ENCODE data around the gene ZSCAN10. TPM values are rescaled to one million over a fixed set of nuclear protein-coding genes. Genes with fewer than 3 reads are reported as not detected.
"Not testable (repeated sequence)": the region's sequence is repeated elsewhere in the genome, so short reads cannot be mapped to it uniquely, and the experiment has no call there.

The ZSCAN10 gene
- total RNA-seq, 4 donors from 2014 or later: not detected

DNA sequence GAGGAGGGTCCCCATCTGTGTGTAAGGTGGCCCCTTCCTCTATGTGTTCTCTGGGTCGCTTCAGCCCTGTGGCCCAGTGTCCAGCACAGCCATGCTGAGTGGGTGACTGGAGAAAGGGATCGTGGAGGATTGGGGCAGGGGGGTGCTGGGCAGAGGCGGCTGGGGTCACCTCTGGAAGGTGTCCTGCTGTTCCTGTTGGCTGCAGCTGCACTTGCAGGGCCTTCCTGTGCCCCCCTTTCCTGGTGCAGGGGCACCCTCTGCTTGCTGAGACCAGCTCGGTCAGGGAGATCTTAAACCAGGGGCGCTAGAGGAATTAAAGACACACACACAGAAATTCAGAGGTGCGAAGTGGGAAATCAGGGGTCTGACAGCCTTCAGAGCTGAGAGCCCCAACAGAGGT lies 22.5 kb downstream of the ZSCAN10 start:
- in situ Hi-C loops (cut with MboI; ENCODE audit: low pct_ligation_motif_present in 1 of 4, low pct_unique_long_range_greater_than_20kb in 1 of 4, low sequenced_read_pairs in 3 of 4) (no loop called here), intact Hi-C loops (cut with DNase I; ENCODE audit: low total_unique reads) (no loop called here)

GRCh38 chr16:3075946-3076345 lies 23.1 kb downstream of the ZSCAN10 start:
- H3K9me3 ChIP-seq; H3K4me3 ChIP-seq; in situ Hi-C loops (cut with MboI; ENCODE audit: low pct_ligation_motif_present in 1 of 4, low pct_unique_long_range_greater_than_20kb in 1 of 4, low sequenced_read_pairs in 3 of 4); DNase-seq; H3K4me1 ChIP-seq; H3K36me3 ChIP-seq; intact Hi-C loops (cut with DNase I; ENCODE audit: low total_unique reads); H3K27me3 ChIP-seq: not testable (repeated sequence)
- peak overlapping the region; percentile 56 to 62 (median 61) for H3K27ac ChIP-seq
- WGBS, 2 donors (ENCODE audit: low coverage in 1 of 2): 76 to 78% methylated on average over 3 to 6 of the region's 6 CpGs

More for the DNA sequence above, 22.5 kb downstream of the ZSCAN10 start:
- Histone ChIP-seq H3K27me3 (no peaks in the 10 kb centered on the region), H3K4me1 (peaks cover 0 to 7% (median 1%) of the 10 kb centered on the region in 4 donors), H3K27ac (peak overlapping the region; percentile 56 to 62 (median 61)), H3K4me3 (no peak overlapping the region), H3K36me3 (no peaks in the 10 kb centered on the region), H3K9me3 (no peaks in the 10 kb centered on the region)
- DNase-seq: no peak
- TF ChIP-seq POLR2AphosphoS5 (IDR thresholded peaks at IDR 0.05): no peak
- no peak for TF ChIP-seq EP300 (IDR thresholded peaks at IDR 0.05; ENCODE audit: low read depth)
- TF ChIP-seq CTCF (IDR thresholded peaks at IDR 0.05): no peak
- TF ChIP-seq POLR2A (IDR thresholded peaks at IDR 0.05): no peak
- WGBS, 2 donors (ENCODE audit: low coverage in 1 of 2): 82% methylated on average over 6 of the region's 6 CpGs; no CpG with 5 or more reads in 1 of the 2 donors

DNA sequence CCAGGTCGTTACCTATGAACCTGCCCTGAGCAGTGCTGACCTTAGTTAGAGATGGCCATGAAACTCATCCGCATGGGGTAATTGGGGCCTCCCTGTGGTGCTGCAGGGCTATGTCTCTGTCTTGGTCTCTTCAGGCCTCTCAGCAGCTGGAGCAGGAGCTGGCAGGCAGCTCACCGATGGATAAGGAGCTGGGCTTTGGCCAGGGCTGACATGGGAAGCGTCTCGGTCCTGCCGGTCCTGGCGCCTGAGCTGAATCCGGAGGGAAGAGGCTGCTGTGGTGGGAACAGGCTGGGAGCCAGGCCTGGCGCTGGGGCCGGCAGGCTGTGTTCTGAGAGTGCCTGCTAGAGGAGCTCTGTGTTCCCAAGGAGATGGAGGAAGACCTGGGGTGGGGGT lies 23.6 kb downstream of the ZSCAN10 start:
- Histone ChIP-seq H3K9me3 (no peaks in the 10 kb centered on the region), H3K4me3 (no peak overlapping the region), H3K27ac (peak overlapping the region; percentile 44 to 62 (median 61)), H3K36me3 (no peaks in the 10 kb centered on the region), H3K27me3 (no peaks in the 10 kb centered on the region), H3K4me1 (peaks cover 0 to 7% (median 1%) of the 10 kb centered on the region in 4 donors)
- intact Hi-C loops (cut with DNase I; ENCODE audit: low total_unique reads) (no loop called here), in situ Hi-C loops (cut with MboI; ENCODE audit: low pct_ligation_motif_present in 1 of 4, low pct_unique_long_range_greater_than_20kb in 1 of 4, low sequenced_read_pairs in 3 of 4) (no loop called here)
- TF ChIP-seq POLR2A (IDR thresholded peaks at IDR 0.05) (no peak), EP300 (IDR thresholded peaks at IDR 0.05; ENCODE audit: low read depth) (no peak), POLR2AphosphoS5 (IDR thresholded peaks at IDR 0.05) (no peak), CTCF (IDR thresholded peaks at IDR 0.05) (no peak)
- DNase-seq: no peak
- 33% methylated on average over 6 of the region's 10 CpGs; no CpG with 5 or more reads in 1 of the 2 donors for WGBS, 2 donors (ENCODE audit: low coverage in 1 of 2)

GRCh38 chr16:3074860-3075522 lies 24.1 kb downstream of the ZSCAN10 start:
- no peaks in the 10 kb centered on the region for H3K9me3 ChIP-seq
- in situ Hi-C loops (cut with MboI; ENCODE audit: low pct_ligation_motif_present in 1 of 4, low pct_unique_long_range_greater_than_20kb in 1 of 4, low sequenced_read_pairs in 3 of 4) (no loop called here), intact Hi-C loops (cut with DNase I; ENCODE audit: low total_unique reads) (no loop called here)
- no peaks in the 10 kb centered on the region for H3K27me3 ChIP-seq
- H3K36me3 ChIP-seq: no peaks in the 10 kb centered on the region
- H3K4me1 ChIP-seq: peaks cover 0 to 7% (median 1%) of the 10 kb centered on the region in 4 donors
- peak; percentile 63 for DNase-seq
- TF ChIP-seq CTCF (IDR thresholded peaks at IDR 0.05) (no peak), POLR2AphosphoS5 (IDR thresholded peaks at IDR 0.05) (no peak), POLR2A (IDR thresholded peaks at IDR 0.05) (no peak), EP300 (IDR thresholded peaks at IDR 0.05; ENCODE audit: low read depth) (no peak)
- no peak overlapping the region for H3K4me3 ChIP-seq
- H3K27ac ChIP-seq: peak overlapping the region; percentile 44 to 62 (median 61)
- WGBS, 2 donors (ENCODE audit: low coverage in 1 of 2): 48 to 59% methylated on average over 6 to 9 of the region's 9 CpGs
